Effector CD8-positive, alpha-beta T cell (primary cell): ENCODE results near the gene POU1F1.
"Not testable (repeated sequence)": the region's sequence is repeated elsewhere in the genome, so short reads cannot be mapped to it uniquely, and the experiment has no call there.

Source experiments
- DNase-seq: peaks from one replicate; lab custom pipeline; 2025; lab: John Stamatoyannopoulos, UW

The POU1F1 gene

DNA sequence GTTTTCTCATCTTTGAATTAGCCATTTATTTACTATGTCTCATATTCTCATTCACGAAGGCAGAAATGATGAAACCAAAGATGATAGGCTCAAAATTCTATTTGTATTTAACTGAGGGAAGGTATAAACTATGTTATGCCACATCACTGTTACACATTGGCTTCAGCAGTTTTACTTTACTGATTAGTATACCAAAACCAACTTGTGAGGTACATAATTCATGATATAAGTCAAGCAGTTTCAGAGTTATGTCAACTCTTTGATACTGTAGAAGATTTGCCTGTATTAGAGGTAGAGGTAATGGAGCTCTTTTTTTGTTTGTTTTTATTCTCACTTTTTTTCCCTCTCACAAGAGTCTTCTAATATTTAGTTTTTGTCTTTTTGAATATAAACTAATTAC lies 26.4 kb downstream of the POU1F1 start:
- no peak for DNase-seq

DNA sequence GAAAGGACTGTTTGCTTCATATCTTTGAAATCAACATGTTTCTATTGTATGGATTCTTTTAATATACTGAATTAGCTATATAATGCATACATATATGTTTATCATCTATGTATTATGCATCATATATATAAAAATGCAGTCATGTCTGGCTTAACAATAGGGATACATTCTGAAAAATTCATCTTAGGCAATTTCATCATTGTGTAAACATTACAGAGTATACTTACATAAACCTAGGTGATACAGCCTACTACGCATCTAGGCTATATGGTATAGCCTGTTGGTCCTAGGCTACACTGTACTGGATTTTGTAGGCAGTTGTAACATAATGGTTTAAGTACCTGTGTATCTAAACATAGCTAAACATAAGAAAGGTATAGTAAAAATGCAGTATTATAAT lies 27.6 kb downstream of the POU1F1 start:
- no peak for DNase-seq

GRCh38 chr3:87248231-87248630 lies 28.2 kb downstream of the POU1F1 start:
- DNase-seq = not testable (repeated sequence)

DNA sequence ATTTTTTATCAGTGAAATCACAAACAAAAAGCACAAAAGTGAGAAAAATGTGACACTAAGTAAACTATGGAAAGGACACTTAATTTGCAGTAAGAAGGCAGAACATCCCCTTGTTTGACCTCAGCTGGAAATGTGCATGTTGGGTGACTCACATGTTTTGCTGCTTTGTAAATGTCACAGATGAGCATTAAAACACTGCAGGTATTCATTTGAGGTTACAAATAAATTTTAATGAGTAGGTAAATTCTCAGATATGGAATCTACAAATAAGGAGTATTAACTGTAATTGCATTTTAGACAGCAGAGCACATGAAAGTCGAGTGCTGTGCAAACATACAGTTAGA lies 29.0 kb downstream of the POU1F1 start:
- DNase-seq = no peak

DNA sequence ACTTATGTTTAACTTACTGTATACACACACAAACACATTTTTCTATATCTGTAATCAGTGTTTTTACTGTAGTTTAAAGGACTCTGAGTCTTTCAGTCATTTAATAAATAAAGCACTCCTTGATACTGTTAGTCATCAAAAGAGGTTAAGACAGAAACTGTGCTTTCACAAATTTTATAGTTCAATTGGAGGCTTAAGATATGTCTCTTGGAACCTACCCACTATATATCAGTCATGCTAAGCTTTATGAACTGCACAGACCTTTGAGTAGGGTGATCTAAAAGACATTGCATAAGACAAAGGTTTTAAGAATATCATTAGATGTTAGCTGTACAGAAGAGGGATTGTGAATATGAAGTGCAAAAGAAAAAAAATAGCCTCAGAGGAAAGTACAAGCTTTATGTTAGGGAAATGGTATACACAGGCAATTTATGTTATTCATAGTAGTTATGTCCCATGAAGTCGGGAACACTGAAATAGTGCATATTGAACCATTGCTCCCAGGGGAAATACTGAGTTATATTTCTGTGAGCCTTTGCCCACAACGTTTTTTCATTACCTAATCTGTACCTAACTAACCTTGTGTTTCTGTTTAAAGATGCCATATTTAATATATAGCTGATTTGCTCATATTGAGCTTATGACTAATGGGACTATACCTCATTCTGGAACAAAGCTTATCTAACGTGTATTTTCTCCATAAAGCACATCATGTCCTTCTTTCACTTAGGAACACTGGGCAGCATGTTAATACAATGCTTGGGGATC lies 29.5 kb downstream of the POU1F1 start:
- DNase-seq = no peak

DNA sequence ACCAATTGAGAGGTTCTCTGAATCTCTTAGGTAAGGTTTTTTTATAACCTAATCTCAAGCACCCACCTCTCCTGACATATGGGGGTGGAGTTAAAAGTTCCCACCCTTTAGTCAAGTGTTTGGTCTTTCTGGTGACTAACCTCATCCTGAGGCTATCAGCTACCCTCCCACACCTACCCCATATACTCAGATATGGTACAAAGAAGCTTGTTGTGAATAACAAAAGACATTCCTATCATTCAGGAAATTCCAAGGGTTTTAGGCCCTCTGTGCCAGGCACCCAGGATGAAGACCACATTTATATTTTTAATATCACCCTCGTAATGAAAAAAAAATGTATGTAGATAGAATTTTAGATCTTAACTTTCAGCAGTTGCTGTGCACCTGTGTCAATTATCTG lies 40.3 kb downstream of the POU1F1 start:
- no peak for DNase-seq

DNA sequence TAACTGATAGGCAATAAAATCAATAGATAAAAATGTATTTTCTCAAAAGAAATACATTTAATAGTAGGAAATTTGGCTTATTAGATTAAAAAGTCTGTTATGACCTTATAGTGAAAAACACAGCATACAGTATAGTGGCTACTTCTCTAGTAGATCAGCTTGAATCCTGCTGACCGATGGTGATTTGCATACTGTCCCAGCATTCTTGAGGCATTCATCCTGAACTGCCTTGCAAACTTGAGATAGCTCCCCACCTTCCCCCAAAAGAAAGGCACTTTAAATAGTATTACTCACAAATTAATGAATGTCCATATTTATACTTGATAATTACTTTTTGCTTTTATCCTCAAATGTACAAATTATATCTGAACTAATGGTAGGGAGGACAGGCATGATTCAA lies 42.6 kb downstream of the POU1F1 start:
- DNase-seq = no peak

GRCh38 chr3:87229113-87229512 lies 47.3 kb downstream of the POU1F1 start:
- DNase-seq = no peak

GRCh38 chr3:87228316-87228715 lies 48.1 kb downstream of the POU1F1 start:
- no peak for DNase-seq

DNA sequence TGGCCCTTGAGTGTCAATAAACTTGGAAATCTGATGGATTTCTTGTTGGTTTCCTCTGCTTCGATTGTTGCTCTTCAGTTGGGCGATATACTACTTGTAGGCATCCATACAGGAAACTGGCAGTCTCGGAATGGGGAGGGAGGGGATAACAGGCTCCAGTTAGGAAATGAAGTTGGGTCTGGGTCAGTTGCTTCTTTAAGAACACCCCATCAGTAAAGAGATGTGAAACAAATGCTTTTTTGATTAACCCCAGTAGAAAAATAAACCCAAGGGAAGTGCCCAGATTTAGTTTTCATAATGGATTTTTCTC lies 48.6 kb downstream of the POU1F1 start:
- DNase-seq = no peak

- peak; percentile 85 for DNase-seq
Observed at GRCh38 chr3:87227104-87227834, 49.1 kb downstream of the POU1F1 start, which contains the start of gene CHMP2B. Gene CHMP2B, plus strand, starts transcription at chr3:87227309. Its CDS starts 214 bp downstream, at chr3:87227523.

- DNase-seq = no peak
Observed at GRCh38 chr3:87225659-87226058, 50.7 kb downstream of the POU1F1 start.

DNA sequence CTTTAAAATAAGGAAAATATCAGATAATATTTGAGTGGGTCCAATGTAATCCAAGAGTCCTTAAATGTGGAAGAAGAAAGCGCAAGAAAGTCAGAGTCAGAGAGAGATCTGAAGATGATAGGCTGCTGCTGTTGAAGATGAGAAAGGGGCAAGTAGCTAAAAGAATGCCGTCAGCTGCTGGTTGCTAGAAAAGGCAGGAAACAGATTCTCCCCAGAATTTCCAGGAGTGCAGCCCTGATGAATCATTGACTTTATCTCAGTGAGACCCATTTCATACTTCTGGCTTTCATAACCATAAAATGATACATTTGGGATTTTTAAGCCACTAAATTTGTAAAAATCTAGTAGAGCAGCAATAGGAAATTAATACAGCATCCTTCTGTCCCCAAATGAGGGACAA lies 56.8 kb downstream of the POU1F1 start:
- no peak for DNase-seq

DNA sequence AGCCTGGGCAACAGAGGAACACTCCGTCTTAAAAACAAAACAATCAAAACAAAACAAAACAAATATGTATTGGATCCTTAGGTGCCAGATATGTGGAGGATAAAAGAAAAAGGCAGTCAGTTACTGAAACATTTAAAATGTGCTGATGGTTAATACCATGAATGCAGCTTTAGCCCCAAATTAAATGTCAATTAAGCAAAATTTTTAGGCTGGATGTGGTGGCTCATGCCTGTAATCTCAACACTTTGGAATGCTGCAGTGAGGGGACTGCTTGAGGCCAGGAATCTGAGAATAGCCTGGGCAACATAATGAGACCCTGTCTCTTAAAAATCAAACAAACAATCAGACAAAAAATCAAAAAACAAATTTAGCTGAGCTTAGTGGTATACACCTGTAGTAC lies 57.8 kb downstream of the POU1F1 start:
- DNase-seq = no peak
